ENCODE measurements around the gene CEP131.

The CEP131 gene

DNA sequence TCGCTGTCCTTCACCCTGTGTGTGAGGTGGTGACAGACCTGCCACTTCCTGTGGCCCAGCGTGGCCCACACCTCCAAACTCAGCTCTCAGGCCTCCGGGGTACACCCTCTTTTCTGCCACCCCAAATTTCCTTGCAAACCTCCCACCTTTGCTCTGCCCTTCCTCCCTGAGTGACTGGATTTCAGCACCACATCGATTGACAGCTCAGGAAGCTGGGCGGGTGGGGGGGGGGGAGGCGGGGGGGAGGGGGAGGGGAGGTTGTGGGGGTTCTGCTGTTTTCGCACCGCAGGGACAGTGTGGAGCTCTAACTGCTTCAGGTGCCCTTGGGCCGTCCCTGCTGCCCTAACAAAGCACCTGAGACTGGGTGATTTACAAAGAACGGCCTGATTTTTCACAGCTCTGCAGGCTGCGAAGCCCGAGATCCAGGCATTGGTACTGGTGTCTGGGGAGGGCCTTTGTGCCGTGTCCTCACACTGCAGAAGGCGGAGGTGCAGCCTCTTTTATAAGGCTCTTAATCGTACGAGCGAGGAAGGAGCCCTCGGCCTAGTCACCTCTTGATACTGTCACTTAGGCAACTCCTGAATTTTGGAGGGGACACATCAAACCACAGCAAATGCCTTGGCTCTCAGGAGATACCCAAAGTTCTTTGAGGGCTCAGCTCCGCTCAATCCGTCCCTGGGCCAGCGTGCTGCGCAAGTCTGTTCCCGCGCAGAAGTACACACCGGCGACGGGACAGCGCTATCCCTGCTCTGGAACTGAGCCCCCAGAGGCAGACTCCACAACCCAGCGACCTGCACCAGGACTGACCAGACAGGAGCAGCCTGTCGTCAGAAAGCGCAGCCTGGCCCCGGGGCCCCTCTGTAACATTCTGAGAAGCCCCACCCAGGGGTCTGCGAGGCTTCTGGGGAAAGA, 19.9 kb upstream of the CEP131 start:
- Histone ChIP-seq H3K9me3 (ENCODE audit: low read length) (no peaks in the 10 kb centered on the region), H3K27me3 (ENCODE audit: control insufficient read depth in 1 of 2, insufficient read depth in 2 of 2, low read length in 2 of 2) (no peaks in the 10 kb centered on the region), H3K27ac (ENCODE audit: low read depth, low read length) (no peak overlapping the region), H3K9ac (ENCODE audit: low read length) (no peak overlapping the region), H3K4me1 (ENCODE audit: insufficient read depth, low read length) (peaks cover 21% of the 10 kb centered on the region), H3K36me3 (ENCODE audit: insufficient read depth, low read length) (no peaks in the 10 kb centered on the region), H3K4me3 (ENCODE audit: low read depth in 1 of 2, low read length in 2 of 2) (no peak overlapping the region)

GRCh38 chr17:81241648-81242420, 19.1 kb upstream of the CEP131 start:
- Histone ChIP-seq H3K9me3 (ENCODE audit: low read length) (no peaks in the 10 kb centered on the region), H3K27me3 (ENCODE audit: control insufficient read depth in 1 of 2, insufficient read depth in 2 of 2, low read length in 2 of 2) (no peaks in the 10 kb centered on the region), H3K4me3 (ENCODE audit: low read depth in 1 of 2, low read length in 2 of 2) (no peak overlapping the region), H3K27ac (ENCODE audit: low read depth, low read length) (no peak overlapping the region), H3K36me3 (ENCODE audit: insufficient read depth, low read length) (no peaks in the 10 kb centered on the region), H3K9ac (ENCODE audit: low read length) (no peak overlapping the region), H3K4me1 (ENCODE audit: insufficient read depth, low read length) (peaks cover 29% of the 10 kb centered on the region)

- H3K36me3 ChIP-seq (ENCODE audit: insufficient read depth, low read length), result no peaks in the 10 kb centered on the region
- no peaks in the 10 kb centered on the region for H3K27me3 ChIP-seq (ENCODE audit: control insufficient read depth in 1 of 2, insufficient read depth in 2 of 2, low read length in 2 of 2)
- no peak overlapping the region for H3K27ac ChIP-seq (ENCODE audit: low read depth, low read length)
- H3K4me1 ChIP-seq (ENCODE audit: insufficient read depth, low read length), result peaks cover 31% of the 10 kb centered on the region
- no peak overlapping the region for H3K4me3 ChIP-seq (ENCODE audit: low read depth in 1 of 2, low read length in 2 of 2)
- no peaks in the 10 kb centered on the region for H3K9me3 ChIP-seq (ENCODE audit: low read length)
- no peak overlapping the region for H3K9ac ChIP-seq (ENCODE audit: low read length)
Observed at GRCh38 chr17:81241203-81241602, 18.4 kb upstream of the CEP131 start.

DNA sequence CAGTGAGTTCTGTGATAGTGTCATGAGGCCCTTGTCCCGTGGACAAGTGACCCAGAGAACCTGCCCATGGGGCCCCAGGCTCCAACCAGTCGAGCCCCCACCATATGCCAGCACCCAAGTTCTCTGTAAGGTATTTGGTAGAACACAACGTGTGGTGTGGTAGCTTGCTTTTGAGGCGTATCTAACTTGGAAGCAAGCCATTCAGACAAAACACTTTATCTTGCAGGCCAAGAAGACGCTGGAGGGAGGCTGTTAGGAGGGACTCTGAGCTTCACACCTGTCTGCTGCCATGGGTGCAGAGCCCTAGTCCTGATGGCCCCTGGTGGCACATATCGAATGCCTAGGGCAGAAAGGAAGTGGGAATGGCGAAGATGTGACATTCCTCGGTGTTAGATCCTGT, 18.0 kb upstream of the CEP131 start:
- Histone ChIP-seq H3K4me3 (ENCODE audit: low read depth in 1 of 2, low read length in 2 of 2) (no peak overlapping the region), H3K9ac (ENCODE audit: low read length) (no peak overlapping the region), H3K4me1 (ENCODE audit: insufficient read depth, low read length) (peaks cover 31% of the 10 kb centered on the region), H3K9me3 (ENCODE audit: low read length) (no peaks in the 10 kb centered on the region), H3K27ac (ENCODE audit: low read depth, low read length) (no peak overlapping the region), H3K27me3 (ENCODE audit: control insufficient read depth in 1 of 2, insufficient read depth in 2 of 2, low read length in 2 of 2) (no peaks in the 10 kb centered on the region), H3K36me3 (ENCODE audit: insufficient read depth, low read length) (no peaks in the 10 kb centered on the region)

DNA sequence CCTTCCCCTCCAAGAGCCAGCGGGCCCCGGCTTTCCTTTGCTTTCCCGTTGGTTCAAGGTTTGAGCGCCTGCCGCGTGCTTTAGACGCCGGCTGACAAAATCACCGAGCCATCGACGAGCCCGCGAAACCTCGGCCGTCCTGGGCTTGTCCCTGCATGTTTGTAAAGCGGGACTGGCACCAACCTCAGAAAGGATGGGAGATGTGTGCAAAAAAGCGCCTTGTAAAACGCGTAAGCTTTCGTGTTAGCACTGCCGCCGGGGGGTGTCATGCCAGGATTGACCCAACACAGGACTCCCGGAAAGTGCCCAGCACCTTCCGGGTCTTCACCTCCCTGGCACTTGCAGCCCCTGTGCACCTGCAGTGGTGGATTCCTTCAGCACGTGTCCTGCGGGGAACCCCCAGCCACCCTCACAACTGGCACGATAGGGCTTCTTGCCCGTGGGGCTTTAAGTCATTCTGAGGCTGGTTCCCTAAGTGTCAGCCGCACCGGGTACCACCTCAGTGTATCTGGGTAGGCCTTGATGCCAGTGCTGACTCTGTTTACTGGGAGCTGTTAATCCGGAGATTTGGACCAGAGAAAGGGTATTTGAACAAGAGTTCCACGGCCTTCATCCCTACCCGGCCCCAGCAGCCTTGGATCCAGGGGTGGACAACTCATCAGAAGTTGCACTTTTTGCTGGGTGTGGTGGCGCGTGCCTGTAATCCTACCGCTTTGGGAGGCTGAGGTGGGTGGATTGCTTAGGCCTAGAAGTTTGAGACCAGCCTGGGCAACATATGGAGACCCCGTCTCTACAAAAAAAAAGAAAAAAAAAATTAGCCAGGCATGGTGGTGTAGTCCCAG, 17.2 kb upstream of the CEP131 start:
- Histone ChIP-seq H3K27ac (ENCODE audit: low read depth, low read length) (peak overlapping the region; percentile 74), H3K4me3 (ENCODE audit: low read depth in 1 of 2, low read length in 2 of 2) (peak overlapping the region; percentile 70 to 77), H3K9me3 (ENCODE audit: low read length) (no peaks in the 10 kb centered on the region), H3K4me1 (ENCODE audit: insufficient read depth, low read length) (peaks cover 31% of the 10 kb centered on the region), H3K36me3 (ENCODE audit: insufficient read depth, low read length) (no peaks in the 10 kb centered on the region), H3K9ac (ENCODE audit: low read length) (peak overlapping the region; percentile 78), H3K27me3 (ENCODE audit: control insufficient read depth in 1 of 2, insufficient read depth in 2 of 2, low read length in 2 of 2) (no peaks in the 10 kb centered on the region)

GRCh38 chr17:81238815-81239713, 16.3 kb upstream of the CEP131 start, which contains the start of the genes NDUFAF8 and TEPSIN:
NDUFAF8 (plus strand) TSS chr17:81239318; CDS start chr17:81239364, 46 bp downstream.
TEPSIN (minus strand) TSS chr17:81239055; CDS start chr17:81239033, 22 bp downstream.
- Histone ChIP-seq H3K27ac (ENCODE audit: low read depth, low read length) (peak within 1 kb of the TSS; percentile 74), H3K4me3 (ENCODE audit: low read depth in 1 of 2, low read length in 2 of 2) (peak within 1 kb of the TSS; percentile 77 to 91), H3K27me3 (ENCODE audit: control insufficient read depth in 1 of 2, insufficient read depth in 2 of 2, low read length in 2 of 2) (no peaks in the 10 kb centered on the region), H3K36me3 (ENCODE audit: insufficient read depth, low read length) (no peaks in the 10 kb centered on the region), H3K9ac (ENCODE audit: low read length) (peak within 1 kb of the TSS; percentile 78), H3K4me1 (ENCODE audit: insufficient read depth, low read length) (peaks cover 31% of the 10 kb centered on the region), H3K9me3 (ENCODE audit: low read length) (no peaks in the 10 kb centered on the region)

- Histone ChIP-seq H3K4me3 (ENCODE audit: low read depth in 1 of 2, low read length in 2 of 2) (peak overlapping the region; percentile 77 to 91), H3K27ac (ENCODE audit: low read depth, low read length) (peak overlapping the region; percentile 71), H3K9me3 (ENCODE audit: low read length) (no peaks in the 10 kb centered on the region), H3K9ac (ENCODE audit: low read length) (peak overlapping the region; percentile 49), H3K27me3 (ENCODE audit: control insufficient read depth in 1 of 2, insufficient read depth in 2 of 2, low read length in 2 of 2) (no peaks in the 10 kb centered on the region), H3K36me3 (ENCODE audit: insufficient read depth, low read length) (no peaks in the 10 kb centered on the region), H3K4me1 (ENCODE audit: insufficient read depth, low read length) (peaks cover 31% of the 10 kb centered on the region)
Observed at GRCh38 chr17:81238490-81238814, 15.7 kb upstream of the CEP131 start.

DNA sequence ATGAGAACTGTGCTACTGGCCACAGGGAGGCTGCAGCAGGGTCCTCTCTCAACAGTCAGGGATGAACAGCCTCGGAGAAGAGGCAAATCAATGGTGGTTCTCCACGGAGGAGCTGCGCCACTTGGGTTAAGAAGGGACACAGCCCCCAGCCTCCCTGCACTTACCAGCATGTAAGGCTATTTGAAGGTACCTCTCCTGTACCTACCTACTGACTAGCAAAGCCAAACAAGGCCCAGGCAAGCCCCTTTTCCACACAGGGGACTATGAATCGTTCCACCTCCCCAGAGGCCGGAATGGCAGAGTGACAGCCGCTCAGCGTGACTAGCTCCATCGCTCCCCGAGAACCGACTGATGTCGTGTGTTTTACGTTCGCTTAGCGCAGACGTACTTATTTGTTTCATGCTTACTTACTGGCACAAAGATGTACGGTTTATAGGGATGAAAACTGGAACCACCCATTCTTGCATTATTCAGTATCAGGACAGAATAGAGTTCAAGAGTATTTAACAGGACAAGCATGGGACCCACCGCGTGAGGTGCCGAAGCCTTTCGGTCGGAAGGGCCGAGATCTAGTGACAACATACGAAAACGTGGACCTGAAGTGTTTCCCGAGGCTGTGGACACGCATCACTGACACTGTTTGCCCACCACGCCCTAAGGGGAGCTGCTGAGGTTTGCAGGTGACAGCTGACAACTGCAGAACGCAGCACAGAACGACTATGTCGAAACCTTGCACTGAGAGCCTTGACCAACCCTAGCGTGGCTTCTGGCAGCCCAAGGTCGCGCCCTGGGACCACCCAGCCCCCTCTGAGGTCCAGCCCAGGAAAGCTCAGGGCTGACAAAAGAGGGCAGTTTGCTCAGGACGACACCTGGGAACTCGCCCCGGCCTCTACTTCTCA, 15.1 kb upstream of the CEP131 start:
- peaks cover 31% of the 10 kb centered on the region for H3K4me1 ChIP-seq (ENCODE audit: insufficient read depth, low read length)
- no peaks in the 10 kb centered on the region for H3K36me3 ChIP-seq (ENCODE audit: insufficient read depth, low read length)
- H3K9me3 ChIP-seq (ENCODE audit: low read length), result no peaks in the 10 kb centered on the region
- H3K27ac ChIP-seq (ENCODE audit: low read depth, low read length), result no peak overlapping the region
- peak overlapping the region; percentile 77 to 91 for H3K4me3 ChIP-seq (ENCODE audit: low read depth in 1 of 2, low read length in 2 of 2)
- peak overlapping the region; percentile 49 for H3K9ac ChIP-seq (ENCODE audit: low read length)
- H3K27me3 ChIP-seq (ENCODE audit: control insufficient read depth in 1 of 2, insufficient read depth in 2 of 2, low read length in 2 of 2), result no peaks in the 10 kb centered on the region

- Histone ChIP-seq H3K9me3 (ENCODE audit: low read length) (no peaks in the 10 kb centered on the region), H3K36me3 (ENCODE audit: insufficient read depth, low read length) (no peaks in the 10 kb centered on the region), H3K9ac (ENCODE audit: low read length) (no peak overlapping the region), H3K27me3 (ENCODE audit: control insufficient read depth in 1 of 2, insufficient read depth in 2 of 2, low read length in 2 of 2) (no peaks in the 10 kb centered on the region), H3K4me3 (ENCODE audit: low read depth in 1 of 2, low read length in 2 of 2) (no peak overlapping the region), H3K27ac (ENCODE audit: low read depth, low read length) (no peak overlapping the region), H3K4me1 (ENCODE audit: insufficient read depth, low read length) (peaks cover 31% of the 10 kb centered on the region)
Observed at GRCh38 chr17:81236784-81237183, 14.0 kb upstream of the CEP131 start.

Measured in muscle layer of colon (tissue), 2 donors.